Vein endothelial cell (primary cell): ENCODE results near the gene LRRC39. TPM values are rescaled to one million over a fixed set of nuclear protein-coding genes. Genes with fewer than 3 reads are reported as not detected.

Source experiments
- small RNA-seq: library from RNA; depleted of rRNA; stranded (forward); fragments of <200 nt; gene quantifications from one replicate; pipeline ENCODE3, GENCODE V24; 2012
- total RNA-seq: library from RNA; depleted of rRNA; stranded (reverse); fragments of >200 nt; gene quantifications from 2 replicates; pipeline ENCODE4 v1.2.3, GENCODE V29; 2012

LRRC39 gene
- total RNA-seq = 0.29 and 0.65 TPM in 2 replicates

GRCh38 chr1:100178091-100178490 is at the start of gene LRRC39:
TSS of gene LRRC39 (minus strand) at chr1:100178256. CDS start at chr1:100168516, 9,740 bp downstream.

DNA sequence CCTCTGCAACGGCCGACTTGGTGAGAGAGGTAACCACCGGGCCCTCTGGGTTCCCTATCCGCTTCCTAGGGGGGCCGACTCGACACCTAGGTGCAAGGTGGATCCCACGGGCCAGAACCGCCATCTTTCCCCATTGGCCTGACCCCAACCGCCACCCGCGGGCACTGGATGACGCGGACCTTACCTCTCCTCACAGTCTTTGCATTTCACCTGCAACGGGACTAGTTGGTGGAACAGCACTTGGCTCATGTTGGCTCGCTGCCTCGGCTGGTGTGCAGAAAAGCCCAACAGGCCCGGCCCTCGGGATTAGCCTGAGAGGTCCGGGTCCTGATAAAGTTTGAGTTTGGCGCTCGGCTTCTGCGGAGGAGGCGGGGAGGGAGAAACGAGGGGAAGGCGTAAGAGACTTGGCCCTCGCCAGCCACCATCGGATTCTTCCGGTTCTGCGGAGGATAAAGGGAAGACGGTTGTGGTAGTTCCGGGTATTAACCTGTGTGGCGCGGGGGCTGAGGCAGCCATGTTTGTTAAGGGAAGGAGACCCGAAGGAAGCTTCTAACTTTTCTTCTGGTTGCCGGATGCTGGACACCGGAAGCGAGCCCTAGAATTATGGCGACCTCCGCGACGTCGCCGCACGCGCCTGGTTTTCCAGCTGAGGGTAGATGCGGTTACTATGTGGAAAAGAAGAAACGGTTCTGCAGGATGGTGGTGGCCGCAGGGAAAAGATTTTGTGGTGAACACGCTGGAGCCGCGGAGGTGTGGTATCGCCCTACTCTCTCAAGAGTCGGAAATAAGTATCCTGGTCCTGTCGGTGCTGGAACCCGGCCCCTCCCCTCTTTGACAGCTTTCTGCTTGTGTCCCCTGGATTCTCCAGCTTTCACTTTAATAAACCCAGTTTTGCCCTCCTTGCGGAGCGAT is 45.2 kb downstream of the LRRC39 start, which contains the start of the genes SASS6 and TRMT13:
Gene SASS6, minus strand, starts transcription at position 365 of the 912 bp plus-strand sequence. Its CDS starts 116 bp downstream, at position 249.
Gene TRMT13, plus strand, starts transcription at position 598 of the 912 bp plus-strand sequence. Its CDS starts 6 bp downstream, at position 604.

Small RNA genes within 50 kb of the gene (small RNA-seq; reads per million reads assigned to genes)
- not detected for gene AC093019.1
- not detected for gene RPL23AP90

Other genes with a start within 250 kb of the LRRC39 start
- gene SLC35A3, start 208.3 kb downstream of the LRRC39 start, total RNA-seq = 16.7 and 24.7 TPM in 2 replicates
- gene SASS6, start 45.3 kb downstream of the LRRC39 start, total RNA-seq = 2.0 and 5.2 TPM in 2 replicates
- gene TRMT13, start 45.1 kb downstream of the LRRC39 start, total RNA-seq = 11.8 and 12.8 TPM in 2 replicates
- gene DBT, start 71.6 kb upstream of the LRRC39 start, total RNA-seq = 4.6 and 5.5 TPM in 2 replicates
- gene RTCA, start 88.0 kb upstream of the LRRC39 start, total RNA-seq = 32.0 and 43.5 TPM in 2 replicates
- 18.6 and 29.8 TPM in 2 replicates for gene CDC14A, start 174.2 kb upstream of the LRRC39 start, total RNA-seq